Fibroblast of villous mesenchyme (primary cell): ENCODE measurements around the gene PTRHD1. TPM values are rescaled to one million over a fixed set of nuclear protein-coding genes. Genes with fewer than 3 reads are reported as not detected.
A peak's percentile ranks its signal among the peaks of the same experiment; 100 is the strongest.

Experiments used
- DNase-seq: peaks from one replicate; pipeline ENCODE4 v3.0.0-alpha.2; 2010; ENCODE audit warnings: low read depth
- H3K4me3 ChIP-seq: 2 replicates; pipeline ENCODE4 v1.5.1; 2011; ENCODE audit warnings: low read depth, mild to moderate bottlenecking, low read length
- total RNA-seq: library from RNA; depleted of rRNA; stranded (reverse); fragments of >200 nt; gene quantifications from 2 replicates; pipeline ENCODE4 v1.2.3, GENCODE V29; 2012
- TF ChIP-seq, protein P1 (sequence below): IDR thresholded peaks from 2 replicates; pipeline ENCODE4 v1.5.1; 2012; ENCODE audit warnings: low read depth, mild to moderate bottlenecking, low read length; ENCODE audit not compliant: insufficient read depth

The PTRHD1 gene, protein sequence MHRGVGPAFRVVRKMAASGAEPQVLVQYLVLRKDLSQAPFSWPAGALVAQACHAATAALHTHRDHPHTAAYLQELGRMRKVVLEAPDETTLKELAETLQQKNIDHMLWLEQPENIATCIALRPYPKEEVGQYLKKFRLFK
- 15.1 and 27.4 TPM in 2 replicates for total RNA-seq

DNA sequence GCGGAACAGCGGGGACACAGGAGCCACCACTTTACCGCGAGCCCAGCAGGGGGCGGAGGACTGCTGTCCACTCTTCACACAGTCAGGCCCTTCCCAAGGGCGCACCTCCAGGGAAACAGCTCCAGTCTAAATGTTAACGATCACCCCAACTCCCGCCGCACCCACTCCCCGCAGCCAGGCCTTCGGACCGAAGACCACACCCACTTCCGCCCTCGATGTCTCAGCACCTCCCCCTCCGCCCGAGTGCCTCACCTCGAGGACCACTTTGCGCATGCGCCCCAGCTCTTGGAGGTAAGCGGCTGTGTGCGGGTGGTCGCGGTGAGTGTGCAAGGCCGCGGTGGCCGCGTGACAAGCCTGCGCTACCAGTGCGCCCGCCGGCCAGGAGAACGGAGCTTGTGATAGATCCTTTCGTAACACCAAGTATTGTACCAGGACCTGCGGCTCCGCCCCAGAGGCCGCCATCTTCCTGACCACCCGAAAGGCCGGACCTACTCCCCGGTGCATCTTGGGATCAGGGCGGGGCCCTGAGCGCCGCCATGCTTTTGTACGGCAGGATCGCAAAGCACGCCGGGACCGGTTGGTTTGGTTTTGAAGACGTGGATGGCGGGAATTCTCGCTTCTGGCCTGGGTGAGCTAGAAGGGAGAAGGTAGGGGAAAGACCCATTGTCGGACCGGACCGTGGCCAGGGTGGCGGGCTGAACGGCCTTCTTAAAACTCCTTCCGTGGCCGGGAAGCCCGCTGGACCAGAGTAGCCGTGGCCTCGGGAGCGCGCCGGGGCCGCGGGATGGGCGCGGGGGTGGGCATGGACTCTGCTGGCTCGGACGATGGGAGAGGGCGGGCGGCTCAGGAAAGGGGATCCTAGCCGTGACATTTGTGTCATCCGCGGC, at the start of gene PTRHD1, which contains the start of gene CENPO:
PTRHD1 (minus strand) TSS at position 518 of the 887 bp plus-strand sequence; CDS start at position 504, 14 bp downstream.
CENPO (plus strand) TSS at position 552 of the 887 bp plus-strand sequence. CDS start 495 bp downstream, outside the sequence.
- peak; percentile 97 for DNase-seq
- TF ChIP-seq, protein P1, sequence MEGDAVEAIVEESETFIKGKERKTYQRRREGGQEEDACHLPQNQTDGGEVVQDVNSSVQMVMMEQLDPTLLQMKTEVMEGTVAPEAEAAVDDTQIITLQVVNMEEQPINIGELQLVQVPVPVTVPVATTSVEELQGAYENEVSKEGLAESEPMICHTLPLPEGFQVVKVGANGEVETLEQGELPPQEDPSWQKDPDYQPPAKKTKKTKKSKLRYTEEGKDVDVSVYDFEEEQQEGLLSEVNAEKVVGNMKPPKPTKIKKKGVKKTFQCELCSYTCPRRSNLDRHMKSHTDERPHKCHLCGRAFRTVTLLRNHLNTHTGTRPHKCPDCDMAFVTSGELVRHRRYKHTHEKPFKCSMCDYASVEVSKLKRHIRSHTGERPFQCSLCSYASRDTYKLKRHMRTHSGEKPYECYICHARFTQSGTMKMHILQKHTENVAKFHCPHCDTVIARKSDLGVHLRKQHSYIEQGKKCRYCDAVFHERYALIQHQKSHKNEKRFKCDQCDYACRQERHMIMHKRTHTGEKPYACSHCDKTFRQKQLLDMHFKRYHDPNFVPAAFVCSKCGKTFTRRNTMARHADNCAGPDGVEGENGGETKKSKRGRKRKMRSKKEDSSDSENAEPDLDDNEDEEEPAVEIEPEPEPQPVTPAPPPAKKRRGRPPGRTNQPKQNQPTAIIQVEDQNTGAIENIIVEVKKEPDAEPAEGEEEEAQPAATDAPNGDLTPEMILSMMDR, result peak; percentile 68
- H3K4me3 ChIP-seq, result peak within 1 kb of the TSS; percentile 83

DNA sequence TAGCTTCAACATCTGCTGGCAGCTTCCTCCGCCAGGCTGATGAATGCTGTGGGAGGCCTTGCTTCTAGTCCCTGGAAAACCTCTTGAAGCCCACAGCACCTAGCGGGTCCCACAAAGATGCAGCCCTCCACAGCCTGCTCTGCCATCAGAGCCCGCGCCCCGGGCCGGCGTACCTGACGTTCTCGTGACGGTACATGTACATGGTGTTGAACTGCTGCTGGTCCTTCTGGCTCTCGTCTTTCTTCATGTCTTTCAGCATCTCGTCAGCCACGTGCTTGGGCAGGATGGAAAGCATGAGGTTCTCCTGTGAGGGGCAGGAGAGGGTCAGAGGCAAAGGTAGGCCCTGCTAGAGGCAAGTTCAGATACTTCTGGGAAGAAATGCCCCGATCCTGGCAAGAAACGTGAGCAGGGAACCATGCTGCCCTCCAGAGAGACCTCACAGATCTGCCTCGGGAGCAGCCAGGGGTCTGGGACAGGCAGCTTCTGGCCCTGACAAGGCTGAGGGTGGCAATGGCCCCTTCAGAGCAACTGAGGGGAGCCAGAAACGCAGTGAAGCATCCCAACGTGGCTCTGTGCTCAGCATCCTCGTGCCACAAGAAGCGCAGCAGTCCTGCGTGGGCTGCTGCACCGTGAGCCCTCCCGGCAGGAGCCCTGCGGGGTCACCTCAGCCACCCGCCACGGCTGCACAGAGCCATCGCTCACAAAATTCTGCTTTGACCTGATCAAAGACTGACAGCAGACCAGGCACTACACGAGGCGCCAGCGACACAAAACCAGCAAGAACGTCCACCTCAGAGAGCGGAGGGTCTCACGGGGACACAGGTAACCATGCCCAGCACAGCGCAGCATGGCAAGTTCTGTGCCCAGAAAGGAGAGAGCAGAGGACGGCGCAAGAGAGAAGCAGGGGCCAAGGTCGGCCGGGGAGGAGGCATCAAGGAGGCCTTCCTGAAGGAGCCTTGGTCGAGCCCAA, 49.2 kb upstream of the PTRHD1 start:
- TF ChIP-seq, protein P1, result no peak
- DNase-seq, result no peak
- no peak overlapping the region for H3K4me3 ChIP-seq

DNA sequence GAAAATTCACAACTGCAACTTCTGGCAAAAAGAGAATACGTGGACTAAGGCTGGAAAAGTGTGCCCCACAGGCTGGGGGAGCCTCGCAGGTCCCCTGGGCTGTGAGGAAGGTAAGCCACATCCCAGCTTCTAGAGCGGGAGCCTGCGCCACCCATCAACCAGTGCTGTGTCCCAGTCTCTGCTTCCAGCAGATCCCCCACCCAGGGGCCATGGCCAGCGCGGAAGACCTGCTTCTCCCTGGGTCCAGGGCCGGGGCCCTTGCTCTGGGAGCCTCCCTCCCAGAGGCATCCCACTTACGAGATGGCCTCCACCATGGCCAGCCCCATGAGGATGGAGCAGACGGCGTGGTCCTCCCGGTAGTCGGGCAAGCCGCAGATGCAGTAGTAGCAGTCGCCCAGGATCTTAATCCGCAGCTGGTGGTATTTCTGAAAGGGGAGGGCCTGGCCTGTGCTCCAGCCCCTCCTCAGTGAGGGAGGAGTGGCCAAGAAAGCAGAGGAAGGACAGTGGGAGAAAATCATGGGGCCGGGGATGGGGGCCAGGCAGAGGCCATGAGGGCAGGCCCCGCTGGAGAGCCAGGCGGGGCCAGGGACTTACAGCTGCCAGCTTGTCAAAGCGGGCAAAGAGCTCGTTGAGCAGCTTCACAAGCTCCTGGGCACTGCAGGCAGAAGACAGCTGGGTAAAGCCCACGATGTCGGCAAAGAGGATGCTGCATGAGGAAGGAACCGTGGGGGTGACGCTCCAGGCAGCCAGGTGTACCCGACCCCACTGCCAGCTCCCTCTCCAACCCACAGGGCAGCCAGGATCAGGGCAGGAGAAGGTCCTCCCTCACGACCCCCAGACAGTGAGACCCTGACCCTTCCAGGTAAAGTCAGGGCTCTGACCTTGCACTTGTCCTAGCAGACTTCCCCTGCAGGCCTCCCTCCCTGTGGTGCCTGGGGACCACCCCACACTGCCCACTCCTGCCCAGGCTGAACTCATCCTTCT, 48.1 kb upstream of the PTRHD1 start:
- TF ChIP-seq, protein P1, result no peak
- no peak overlapping the region for H3K4me3 ChIP-seq
- DNase-seq, result no peak

DNA sequence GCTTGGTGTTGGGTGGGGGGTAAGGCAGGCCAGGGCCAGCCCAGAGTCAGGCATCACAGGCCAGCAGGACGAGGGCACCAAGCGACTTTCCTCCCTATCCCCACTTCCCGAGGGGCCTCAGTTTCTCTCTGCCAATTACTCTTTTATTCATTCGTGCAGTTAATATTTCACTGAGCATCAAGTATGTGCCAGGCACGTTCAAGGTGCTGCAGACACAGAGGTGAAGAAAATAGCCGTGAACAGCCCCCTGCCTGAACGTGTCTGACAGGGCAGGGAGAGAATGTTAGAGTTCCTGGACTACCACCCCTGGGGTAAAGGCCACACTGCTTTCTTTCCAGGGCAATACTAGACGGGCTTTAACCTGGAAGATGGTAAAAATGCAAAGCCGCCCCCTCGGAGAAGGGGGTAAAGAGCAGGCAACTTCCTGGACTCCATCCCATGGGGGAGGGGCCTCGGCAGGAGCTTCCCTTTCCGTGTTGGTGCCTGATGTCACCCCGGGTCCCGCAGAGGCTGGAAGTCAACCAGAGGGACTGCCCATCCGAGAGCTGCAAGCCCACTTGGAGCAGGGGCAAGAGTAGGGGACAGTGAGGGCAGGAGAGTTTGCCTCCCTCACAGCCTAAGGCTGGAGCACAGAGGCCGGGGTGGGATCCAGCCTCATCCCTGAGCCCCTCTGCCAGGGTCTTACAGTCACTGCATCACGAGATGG, 47.1 kb upstream of the PTRHD1 start:
- H3K4me3 ChIP-seq, result no peak overlapping the region
- TF ChIP-seq, protein P1, result no peak
- DNase-seq, result no peak

DNA sequence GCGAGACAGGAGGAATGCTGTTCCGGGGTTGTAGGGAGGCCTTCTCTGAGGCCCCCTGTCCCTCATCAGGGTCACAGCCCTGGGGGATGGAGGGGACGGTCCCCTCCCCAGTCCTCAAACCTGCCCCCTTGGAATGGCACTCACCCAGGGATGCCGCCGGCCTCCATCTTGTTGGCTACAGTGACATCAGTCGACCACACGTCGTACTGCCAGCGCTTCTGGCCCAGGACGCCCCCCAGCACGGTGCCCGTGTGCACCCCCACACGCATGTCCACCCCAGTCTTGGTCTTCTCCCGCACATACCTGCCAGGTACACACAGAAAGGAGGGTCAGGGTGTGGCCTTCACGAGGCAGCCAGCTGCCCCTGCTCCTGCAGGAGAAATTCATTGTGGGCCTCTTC, 46.5 kb upstream of the PTRHD1 start:
- no peak for DNase-seq
- no peak overlapping the region for H3K4me3 ChIP-seq
- TF ChIP-seq, protein P1, result no peak
